GM21528 (cell line): ENCODE results near the gene COL13A1.

Experiments used
- ATAC-seq: cut with Tn5 transposase; IDR thresholded peaks from one replicate; pipeline ENCODE4 v1.9.1; 2021; ENCODE audit warnings: mild to moderate bottlenecking, moderate library complexity; ENCODE audit not compliant: unreplicated experiment, low FRiP score

The COL13A1 gene

DNA sequence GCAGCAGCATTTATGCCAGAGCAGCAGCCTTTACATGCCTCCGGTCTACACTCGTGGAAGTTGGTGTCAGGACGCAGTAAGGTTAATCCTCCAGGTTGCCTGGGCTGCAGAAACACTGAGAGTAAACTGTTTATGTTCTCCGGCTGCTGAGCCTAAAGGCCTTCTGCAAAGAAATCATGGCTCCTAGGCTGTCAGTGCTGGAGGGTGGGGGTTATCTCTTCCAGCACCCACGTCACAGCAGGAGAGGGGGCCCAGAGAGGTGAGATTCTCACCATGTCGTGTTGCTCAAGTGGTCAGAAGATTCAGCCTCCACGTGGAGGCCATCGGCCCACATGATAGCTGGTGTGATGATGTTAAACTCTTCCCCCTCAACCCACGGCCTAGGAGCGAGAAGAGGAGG lies 41.2 kb downstream of the COL13A1 start:
- no peak for ATAC-seq

DNA sequence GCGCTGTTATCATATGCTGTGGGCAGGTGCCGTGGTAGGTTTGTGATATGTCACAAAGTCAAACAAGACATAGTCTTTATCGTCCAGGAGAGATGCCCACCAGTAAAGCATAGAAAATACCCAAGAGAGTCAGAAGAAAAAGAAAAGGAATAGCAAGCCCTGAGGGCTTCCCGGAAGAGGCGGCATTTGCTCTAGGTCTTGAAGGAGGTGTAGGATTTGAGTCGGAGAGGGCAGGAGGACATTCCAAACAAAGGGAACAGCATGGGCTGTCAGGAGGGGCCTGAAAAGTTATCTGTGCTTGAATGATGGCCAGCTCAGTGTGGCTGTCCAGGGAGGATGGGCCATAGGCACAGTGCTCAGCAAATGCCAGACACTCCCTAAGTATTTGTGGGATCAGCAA lies 42.2 kb downstream of the COL13A1 start:
- no peak for ATAC-seq

DNA sequence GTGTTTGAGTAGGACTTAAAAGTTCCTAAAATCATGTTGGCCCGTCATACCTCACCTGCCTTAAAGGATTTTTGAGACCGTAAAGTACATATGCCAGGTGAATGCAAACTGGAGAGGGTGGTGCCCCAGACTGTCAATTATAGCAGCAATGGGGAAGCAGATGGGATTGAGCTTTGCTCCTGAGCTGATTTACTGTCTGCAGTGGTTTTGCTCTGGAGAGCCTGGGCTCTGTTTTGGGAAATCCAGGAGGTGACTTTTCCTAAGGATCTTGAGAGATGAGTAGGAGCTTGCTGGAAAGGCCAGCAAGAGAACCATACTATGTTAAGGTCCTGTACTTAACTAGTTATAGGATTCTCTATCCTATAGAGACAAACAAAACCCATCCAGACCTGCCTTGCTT lies 43.0 kb downstream of the COL13A1 start:
- no peak for ATAC-seq

DNA sequence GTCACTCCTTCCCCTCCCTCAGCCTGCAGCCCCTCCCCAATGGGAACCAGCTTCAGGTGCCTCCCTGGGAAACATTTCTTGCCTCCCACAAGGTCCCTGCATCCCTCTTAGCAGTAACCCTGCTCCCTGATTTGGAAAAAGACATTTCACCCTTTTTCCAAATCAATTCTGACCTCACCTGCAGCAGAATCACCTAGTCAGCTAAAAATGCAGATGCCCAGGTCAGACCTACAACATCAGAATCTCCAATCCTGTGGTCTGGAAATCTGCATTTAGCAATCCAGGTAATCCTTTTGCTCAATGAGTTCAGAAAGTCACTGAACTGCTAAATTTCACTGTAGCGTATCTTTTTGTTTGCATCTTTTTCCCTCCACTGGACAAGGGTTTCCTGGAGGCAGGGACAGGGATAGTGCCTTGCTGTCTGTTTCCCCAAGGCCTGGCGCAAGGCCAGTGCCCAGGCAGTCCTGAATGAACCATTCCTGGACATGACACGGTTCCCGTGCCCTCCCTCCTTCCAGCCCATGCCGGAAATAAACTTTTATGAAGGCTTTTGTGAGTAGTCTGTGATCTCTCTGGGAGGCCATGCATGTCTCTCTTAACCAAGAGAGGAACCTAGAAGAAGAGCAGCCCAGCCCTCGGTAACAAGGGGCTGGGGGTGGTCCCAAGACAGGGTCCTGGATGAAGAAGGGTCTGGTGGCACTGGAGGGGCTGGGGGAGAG lies 44.0 kb downstream of the COL13A1 start:
- ATAC-seq, result no peak

DNA sequence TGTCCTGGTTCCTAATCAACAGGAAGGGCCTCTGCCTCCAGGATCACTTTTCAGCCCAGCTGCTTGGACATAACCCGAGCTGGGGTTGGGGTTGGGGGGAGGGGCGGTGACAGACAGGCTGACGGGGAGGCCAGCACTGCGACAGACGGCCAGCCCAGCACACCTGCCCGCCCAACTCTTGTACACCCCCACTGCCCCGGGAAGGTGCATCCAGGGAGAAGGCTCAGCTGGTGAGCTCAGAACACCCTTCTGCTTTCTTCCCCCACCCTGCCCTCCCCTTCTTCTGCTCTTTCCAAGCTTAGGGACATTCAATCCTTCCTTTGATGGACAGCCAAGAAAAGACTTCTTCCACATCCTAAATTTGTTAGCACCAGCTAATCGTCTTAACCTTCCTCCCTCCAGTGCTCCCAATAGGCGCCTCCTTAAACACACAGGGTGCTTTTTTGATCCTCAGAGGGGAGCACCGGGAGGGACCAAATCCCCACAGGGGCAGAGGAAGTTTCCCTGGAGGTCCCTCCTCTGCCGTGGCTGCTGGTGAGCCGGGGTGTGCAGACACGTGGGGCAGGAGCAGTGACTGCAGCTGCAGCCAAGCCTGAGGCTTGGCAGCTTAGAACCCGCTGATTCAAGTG lies 44.7 kb downstream of the COL13A1 start:
- ATAC-seq, result no peak

DNA sequence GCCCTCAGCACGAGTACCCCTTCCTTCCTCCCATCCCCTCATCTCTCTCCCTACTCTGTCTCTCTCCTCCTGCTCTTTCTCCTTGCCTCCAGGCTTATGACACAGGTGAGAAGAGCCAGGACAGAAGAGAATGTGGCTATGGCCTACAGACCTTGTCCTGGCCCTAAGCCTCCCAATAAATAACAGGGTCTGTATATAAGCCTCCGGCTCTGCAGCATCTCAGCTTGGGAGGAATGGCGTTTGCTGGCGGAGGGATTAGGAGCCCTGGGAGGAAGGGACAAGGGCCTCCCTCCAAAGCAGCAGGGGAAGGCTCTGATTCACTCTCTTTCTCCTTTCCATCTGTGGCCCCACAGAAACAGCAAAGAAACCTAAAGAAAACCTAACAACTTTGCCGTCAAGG lies 45.8 kb downstream of the COL13A1 start:
- ATAC-seq, result no peak

DNA sequence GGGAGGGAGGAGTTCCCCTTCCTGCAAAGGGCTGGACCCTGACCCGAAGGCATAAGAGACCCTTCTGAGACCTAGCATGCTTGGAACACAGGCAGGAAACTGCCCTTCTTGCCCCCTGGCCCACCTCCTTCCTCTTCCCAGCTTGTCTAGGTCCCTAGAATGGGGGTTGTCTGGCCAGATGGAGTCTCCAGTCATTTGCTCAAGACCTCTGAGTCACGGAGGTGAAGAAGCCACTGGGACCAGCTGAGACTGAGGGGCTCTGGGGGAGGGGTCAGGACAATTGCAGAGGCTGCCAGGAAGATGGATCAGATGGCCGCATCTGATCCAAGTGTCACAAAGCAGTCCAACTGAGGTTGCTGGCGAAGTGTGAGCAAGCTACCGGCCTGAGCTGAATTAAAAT lies 46.2 kb downstream of the COL13A1 start:
- ATAC-seq, result no peak

DNA sequence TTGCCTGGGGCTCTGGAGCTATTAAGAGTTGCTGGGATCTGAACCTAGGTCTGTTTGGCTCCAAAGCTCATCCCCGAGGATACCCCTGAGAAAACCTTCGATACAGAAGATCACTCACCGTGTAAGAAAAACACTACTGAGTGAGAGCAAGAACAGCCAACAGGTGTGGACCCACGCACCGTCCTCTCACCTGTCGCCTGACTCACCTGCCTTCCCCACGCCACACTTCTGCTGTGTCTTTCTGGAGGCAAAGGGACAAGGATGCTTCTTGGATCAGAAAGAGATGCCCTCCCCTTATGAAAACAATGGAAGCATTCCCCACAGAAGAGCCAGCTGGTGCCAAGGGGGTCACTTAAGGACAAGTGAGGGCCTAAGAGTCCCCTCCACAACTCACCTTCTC lies 46.7 kb downstream of the COL13A1 start:
- ATAC-seq, result no peak

DNA sequence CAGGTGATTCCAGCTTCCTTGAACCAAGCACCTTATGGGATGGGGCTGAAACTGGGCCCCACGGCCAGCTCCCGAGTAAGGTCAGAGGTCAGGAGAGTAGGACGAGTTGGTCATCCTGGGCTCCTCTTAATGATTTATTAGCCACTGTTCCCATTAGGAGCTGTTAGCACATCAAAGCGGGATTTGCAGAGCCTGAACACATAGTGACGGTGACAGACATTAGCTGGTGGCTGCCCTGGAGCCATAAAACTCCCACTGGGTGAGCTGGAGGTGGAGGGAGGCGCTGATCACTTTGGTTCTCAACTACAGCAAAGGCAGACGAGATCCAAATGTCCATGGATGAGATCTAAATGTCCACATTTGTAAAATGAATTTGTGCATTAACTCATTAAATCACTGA lies 48.1 kb downstream of the COL13A1 start:
- ATAC-seq, result no peak

DNA sequence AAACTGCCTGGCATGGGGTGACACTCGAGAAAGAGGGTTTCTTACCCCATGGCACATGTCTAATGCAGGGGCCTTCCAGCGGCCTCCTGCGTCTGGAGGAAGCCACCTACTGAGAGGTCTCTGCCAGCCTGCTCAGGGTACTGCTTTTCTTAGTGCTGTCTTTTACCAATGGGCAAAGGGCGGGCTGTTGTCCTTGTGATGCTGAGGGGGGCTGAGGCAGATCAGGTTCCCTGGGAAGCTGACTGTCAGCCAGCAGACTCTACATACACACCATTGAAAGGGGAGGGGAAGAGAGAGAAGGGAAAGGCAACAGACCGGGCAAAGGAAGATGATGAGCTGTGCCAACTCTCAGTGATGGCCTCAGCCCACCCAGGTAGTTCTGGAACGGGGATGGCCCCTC lies 48.7 kb downstream of the COL13A1 start:
- no peak for ATAC-seq

DNA sequence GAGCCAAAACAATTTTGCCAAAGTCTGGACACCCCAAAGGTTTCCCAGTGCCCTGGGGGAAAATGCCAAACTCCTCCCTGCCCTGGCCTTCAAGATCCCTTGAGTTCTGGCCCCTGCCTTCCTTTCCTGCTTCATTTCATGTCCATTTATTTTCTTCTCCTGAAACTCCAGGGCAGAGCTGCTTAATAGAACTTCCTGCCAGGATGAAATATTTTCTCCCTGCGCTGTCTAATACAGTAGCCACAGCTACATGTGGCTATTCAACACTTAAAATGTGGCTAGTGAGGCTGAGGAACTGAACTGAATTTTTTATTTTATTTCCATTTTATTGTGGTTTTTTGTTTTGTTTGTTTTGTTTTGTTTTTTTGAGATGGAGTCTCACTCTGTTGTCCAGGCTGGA lies 49.6 kb downstream of the COL13A1 start:
- ATAC-seq, result no peak

DNA sequence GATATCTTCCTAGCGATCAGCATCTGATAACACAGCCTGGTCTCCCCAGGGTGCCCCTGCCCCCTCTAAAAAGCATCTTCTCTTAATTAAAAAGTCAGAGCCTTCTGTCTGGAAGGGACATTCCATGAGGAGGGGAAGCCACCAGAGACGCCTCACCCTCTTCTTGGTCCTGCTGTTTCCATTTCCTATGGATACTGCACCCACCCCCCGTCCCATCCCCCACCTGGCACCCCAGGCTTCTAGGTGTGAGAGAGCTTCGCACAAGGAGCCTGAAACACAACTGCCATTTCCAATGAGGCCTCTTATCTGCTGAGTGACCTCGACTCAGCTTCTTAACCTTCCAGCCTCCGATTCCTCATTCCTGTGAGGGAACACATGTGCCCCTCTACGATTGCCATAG lies 51.4 kb downstream of the COL13A1 start:
- ATAC-seq, result no peak

DNA sequence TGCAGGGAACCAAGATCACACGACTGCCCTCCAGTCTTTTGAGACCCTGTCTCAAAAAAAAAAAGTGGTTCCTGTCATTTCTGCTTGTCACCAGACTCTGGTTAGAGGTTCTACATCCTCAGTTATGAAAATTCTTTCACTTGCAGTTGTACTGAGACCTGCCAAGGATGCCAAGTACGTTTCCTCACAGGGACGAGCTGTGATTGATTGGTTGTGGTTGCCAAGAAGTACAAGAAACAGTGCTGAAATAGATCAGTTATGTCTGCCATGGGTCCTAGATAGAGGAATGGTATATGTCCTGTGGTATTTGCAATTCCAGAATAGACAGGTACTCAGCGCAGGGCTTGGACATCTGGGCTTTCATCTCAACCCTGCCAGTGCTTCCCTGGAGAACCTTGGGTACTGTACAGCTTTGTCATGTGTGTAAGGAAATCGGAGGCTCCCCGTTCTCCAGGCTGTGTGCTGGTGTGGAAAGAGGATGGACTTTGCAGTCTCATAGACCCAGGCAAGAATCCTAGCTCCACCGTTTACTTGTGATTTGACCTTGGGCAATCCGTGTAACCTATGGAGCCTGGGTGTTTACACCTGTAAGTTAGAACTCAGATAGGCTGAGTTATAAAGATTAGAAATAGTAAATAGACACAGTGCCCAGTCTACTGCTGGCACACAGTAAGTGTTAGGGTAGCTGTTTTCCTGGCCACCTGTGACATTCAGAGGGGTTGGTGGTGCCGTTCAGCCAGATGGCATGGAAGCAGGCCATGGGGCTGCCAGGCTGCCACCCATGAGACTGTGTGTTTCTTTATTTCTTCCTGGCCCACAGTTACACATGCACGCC lies 53.0 kb downstream of the COL13A1 start:
- ATAC-seq, result no peak

DNA sequence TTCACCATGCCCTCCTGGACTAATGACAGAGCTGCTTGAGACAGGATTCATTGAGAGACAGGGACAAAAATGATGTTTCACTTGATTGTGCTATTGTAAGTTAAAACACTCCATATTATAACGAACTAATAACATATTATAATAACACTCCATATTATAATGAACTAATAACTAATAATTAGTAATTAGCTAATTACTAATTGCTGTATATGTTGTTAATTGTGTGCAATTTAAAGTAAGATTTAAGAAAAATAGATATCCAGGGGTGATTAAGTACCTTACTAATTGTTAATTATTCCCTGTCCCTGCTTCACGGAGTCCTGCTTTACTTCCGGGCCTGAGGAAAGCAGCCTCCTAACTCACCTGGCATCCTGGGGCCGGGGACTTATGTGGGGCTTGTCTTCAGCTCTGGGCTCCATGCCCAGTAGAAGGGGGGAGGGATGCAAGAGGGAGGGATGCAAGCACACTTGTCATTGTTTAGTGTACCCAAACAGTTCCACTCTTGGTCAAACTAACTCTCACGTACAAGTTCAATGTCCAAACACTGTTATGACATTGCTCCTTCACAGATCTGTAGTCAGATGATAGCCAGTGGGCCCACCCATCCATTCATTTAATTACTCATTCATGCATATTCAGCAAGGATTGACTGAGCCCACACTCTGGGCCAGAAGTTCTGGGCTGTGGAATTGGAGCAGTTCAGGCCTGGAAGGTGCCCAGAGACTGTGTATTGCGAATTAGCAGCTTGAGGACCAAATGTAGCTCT lies 53.8 kb downstream of the COL13A1 start:
- no peak for ATAC-seq

DNA sequence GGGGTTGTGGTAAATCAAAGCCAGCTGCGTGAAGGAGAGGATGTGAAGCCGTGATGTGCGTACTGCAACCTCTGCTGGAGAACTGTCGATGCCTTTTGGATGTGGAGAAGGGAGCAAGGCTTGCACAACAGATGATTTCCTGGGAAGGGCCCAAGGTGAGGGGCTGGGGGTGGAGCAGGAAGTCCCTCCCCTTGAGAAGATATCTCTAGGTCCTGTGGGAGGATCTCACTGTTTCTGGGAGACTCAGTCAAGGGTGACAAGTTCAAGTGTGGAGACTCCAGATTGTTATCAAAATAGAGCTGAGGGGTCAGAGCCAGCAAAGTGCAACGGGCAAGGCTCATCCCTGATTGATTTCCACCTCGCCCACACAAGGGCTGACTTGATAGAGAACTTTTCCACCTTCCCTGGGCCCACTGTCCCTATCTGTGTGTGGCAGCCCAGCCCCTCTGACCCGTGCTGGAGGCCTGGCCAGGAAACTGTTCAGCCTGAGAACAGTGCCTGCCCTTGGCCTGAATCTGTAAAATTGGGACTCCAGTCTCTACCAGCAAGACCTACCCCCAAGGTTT lies 55.0 kb downstream of the COL13A1 start:
- ATAC-seq, result no peak

DNA sequence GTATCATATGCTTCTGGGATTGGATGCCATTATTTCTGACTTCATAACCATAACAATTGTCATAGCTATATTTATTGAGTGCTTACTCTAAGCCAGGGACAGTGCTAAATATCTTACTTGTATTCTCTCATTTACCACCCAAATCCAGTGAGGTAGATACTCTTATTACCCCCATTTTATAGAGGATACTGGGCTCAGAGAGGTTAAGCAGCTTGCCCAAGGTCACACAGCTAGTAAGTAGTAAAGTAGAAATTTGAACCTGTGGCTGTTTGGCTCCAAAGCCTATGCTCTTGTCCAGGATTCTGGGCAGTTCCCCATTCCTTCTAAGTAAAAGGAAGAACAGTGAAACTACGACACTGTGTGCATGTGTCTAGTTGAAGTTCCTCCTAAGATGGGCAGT lies 56.5 kb downstream of the COL13A1 start:
- ATAC-seq, result no peak

DNA sequence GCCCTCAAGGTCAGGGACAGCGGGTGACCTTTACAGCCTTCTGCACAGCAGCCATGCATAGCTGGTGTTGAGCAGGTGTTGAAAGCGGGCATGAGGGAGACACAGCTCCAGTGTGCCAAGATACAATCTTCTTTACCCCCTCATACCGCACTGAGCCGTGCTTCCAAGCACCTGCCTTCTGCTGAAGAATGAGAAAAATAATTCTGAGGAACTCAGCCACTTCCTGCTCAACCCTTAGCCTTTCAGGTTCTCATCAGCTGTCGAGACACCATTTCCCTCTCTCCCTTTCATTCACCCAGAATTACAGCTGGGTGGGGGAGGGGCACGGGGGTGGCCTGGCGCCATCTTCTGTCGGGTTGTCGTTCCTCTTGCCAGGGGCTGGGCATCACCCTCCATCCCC lies 58.6 kb downstream of the COL13A1 start:
- ATAC-seq, result no peak

DNA sequence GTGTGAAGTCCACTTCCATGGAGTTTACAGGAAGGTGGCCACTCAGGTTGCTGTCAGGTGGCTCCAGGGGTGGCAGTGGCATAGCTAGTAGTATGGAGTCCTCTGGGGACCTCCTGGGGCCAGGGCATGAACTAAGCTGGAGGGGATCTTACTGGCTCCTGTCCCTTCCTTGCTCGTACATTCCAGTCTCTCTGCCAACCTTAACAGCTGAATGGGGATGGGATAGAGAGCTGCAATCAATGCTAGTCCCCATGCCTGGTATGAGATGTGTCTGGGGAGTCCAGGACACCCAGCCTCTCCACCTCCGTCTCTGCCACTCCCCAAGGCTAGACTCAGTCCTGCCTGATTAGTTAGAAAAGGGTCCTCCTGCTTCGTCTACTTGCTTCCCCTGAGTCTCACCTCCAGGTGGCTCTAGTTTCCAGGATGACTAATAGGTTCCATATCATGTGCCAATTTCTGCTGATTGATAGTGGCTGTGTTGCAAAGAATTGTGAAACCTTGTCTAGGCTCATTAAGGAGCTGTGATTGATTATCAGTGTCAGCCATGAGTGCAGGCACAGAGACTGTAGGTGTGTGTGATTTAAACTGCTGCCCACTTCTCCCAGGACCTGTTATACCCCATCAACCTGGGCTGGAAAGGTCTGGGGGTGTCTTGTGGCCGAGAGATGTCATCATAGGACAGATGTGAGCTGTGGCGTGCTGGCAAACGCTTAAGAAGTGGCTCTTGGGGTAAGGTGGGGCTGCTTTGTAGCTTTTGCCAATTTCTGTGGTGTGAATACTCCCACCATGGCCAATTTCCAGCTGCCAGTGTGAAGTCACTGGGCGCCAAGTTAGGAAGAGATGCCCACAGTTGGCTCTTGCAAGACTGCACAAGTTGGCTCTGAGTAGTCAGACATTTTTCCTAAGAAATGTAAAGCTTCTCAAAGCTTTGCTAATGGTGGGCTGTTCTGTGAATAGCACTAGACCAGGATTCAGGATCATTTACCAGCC lies 59.8 kb downstream of the COL13A1 start:
- no peak for ATAC-seq

DNA sequence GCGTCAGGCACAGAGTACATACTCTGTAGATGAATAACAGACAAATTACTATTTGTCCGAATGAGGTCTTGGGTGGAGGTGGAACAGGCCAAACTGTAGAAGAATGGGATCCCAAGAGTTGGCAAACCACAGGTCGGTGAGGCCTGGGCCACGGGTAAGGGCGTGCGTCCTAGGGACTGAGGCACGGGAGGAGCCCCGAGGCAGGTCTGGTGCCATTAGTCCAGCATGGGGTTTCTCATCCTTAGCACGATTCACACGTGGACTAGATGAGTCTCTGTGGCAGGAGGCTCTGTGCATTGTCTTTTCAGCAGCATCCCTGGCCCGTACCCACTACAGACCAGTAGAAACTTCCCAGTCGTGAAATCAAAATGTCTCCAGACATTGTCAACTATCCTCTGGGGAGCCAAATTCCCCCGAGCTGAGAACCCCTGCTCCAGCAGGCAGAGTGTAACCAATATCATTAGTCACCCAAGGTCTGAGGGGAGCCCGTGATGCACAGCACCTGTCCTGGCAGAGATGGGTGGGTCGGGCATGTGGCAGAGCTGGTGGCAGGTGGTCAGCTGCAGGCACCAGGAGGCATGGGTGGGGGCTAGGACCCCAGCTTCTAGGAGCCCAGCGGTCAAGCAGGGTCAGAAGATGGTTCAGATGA lies 61.3 kb downstream of the COL13A1 start:
- ATAC-seq, result no peak
